ENCODE measurements around the gene PCDH1. TPM values are rescaled to one million over a fixed set of nuclear protein-coding genes. Genes with fewer than 3 reads are reported as not detected.

Gene PCDH1
- 4.2 and 5.3 TPM in 2 replicates for total RNA-seq

DNA sequence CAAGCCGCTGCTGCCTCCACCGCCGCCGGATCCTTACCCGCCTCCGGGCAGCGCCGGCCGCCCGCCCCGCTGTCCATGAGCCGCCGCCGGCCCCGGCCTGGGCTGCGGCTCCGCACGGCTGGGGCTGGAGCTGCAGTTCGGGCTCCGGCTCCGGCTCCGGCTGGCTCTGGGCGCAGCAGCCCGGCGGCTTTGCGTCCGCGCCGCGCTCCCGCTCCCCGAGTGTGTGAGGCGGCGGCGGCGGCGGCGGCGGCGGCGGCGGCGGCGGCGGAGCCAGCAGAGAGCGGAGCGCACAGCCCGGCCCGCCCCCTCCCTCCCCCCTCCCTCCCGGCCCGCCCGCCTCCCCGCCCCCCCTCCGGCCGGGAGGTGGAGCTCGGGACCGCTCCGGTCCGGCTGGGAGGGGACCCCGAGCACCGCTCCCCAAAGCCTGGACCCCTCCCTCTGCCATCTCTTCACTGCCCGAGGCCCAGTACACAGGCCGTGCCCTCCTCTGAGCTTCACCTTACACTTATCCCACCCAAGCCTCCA is at the start of gene PCDH1:
Gene PCDH1 (minus strand): TSS at position 225 of the 525 bp plus-strand sequence. CDS start 148 bp downstream, at position 77.

DNA sequence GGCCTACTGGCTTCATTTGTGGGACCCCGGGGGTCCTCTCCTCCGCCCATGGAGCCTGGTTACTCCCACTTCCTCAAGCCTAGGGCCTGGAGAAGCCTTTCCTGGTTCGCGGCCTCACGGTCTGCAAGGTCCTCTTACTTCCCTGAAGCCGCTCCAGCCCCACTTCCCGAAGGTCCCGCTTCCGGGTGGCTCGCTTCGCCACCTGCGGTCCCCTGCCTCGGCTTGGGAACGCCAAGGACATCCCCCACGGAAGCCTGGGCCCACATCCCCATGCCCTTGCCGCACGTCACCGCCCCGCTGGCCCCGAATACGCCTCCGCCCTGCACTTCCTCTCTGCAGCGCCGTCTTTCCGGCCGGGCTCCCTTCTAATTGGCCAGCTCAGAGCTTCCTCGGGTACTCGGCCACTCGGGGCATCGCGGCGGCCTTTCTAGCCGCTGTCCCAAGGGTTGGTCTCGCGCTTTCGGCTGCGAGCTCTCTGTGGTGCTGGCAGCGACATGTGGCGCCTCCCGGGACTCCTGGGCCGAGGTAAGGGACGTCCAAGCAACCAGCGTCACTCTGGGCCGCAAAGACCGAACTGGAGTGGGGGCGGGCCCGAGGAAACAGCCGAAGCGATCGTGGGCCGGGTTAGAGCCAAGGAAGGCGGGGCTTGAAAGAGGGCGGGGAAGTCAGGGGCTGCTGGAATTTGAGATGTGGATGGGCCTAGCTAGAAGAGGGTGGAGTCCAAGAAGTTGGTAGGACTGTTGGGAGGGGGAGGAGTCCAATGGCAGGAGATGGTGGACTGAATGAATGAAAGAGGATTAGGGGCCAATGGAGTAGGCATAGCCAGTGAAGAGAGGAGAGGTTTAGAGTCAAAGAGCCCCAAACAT is 45.5 kb upstream of the PCDH1 start, which contains the start of gene DELE1:
Gene DELE1 (plus strand): TSS at position 424 of the 866 bp plus-strand sequence. CDS start 71 bp downstream, at position 495.

Other genes with a start within 250 kb of the PCDH1 start
- 38.1 and 71.7 TPM in 2 replicates for gene HDAC3, start 241.6 kb downstream of the PCDH1 start, total RNA-seq
- 6.7 and 9.6 TPM in 2 replicates for gene RELL2, start 241.4 kb downstream of the PCDH1 start, total RNA-seq
- 25.2 and 26.3 TPM in 2 replicates for gene FCHSD1, start 227.0 kb downstream of the PCDH1 start, total RNA-seq
- 6.1 and 20.0 TPM in 2 replicates for gene ARAP3, start 196.2 kb downstream of the PCDH1 start, total RNA-seq
- gene DELE1, start 45.5 kb upstream of the PCDH1 start, total RNA-seq: 46.6 and 49.2 TPM in 2 replicates
- gene PCDH12, start 79.8 kb upstream of the PCDH1 start, total RNA-seq: under 0.01 TPM in 1 of 2 replicates, not detected in the other
- gene RNF14, start 90.7 kb upstream of the PCDH1 start, total RNA-seq: 49.9 and 89.5 TPM in 2 replicates
- 39.4 and 68.1 TPM in 2 replicates for gene GNPDA1, start 134.6 kb upstream of the PCDH1 start, total RNA-seq
- gene NDFIP1, start 230.4 kb upstream of the PCDH1 start, total RNA-seq: 44.9 and 73.3 TPM in 2 replicates